H9 (cell line): ENCODE measurements around the gene GAB3. TPM values are rescaled to one million over a fixed set of nuclear protein-coding genes. Genes with fewer than 3 reads are reported as not detected.

Experiments
- DNase-seq: peaks from one replicate; pipeline ENCODE4 v3.0.0-alpha.2; 2017
- H2AFZ ChIP-seq: one replicate; pipeline ENCODE4 v1.6.1; 2013; ENCODE audit warnings: mild to moderate bottlenecking, low read length, control low read depth, moderate library complexity
- H2AK5ac ChIP-seq: 2 replicates; pipeline ENCODE4 v1.6.1; 2013; ENCODE audit warnings: low read length, control low read depth, mixed read lengths; ENCODE audit not compliant: insufficient read length
- H2BK120ac ChIP-seq: one replicate; pipeline ENCODE4 v1.6.1; 2013; ENCODE audit warnings: low read depth, mild to moderate bottlenecking, low read length, control low read depth, inconsistent platforms; ENCODE audit not compliant: poor library complexity, severe bottlenecking
- H2BK12ac ChIP-seq: 2 replicates; pipeline ENCODE4 v1.6.1; 2013; ENCODE audit warnings: low read length, control low read depth, mixed read lengths, low read depth; ENCODE audit not compliant: insufficient read length
- H2BK15ac ChIP-seq: 2 replicates; pipeline ENCODE4 v1.6.1; 2013; ENCODE audit warnings: low read depth, low read length, control low read depth
- H2BK20ac ChIP-seq: one replicate; pipeline ENCODE4 v1.6.1; 2013; ENCODE audit warnings: low read depth, mild to moderate bottlenecking, low read length, control low read depth, inconsistent platforms; ENCODE audit not compliant: poor library complexity, severe bottlenecking
- H2BK5ac ChIP-seq: 2 replicates; pipeline ENCODE4 v1.6.1; 2013; ENCODE audit warnings: low read length, control low read depth, mixed read lengths; ENCODE audit not compliant: insufficient read length
- H3K14ac ChIP-seq: 2 replicates; pipeline ENCODE4 v1.6.1; 2013; ENCODE audit warnings: low read length, control low read depth; ENCODE audit not compliant: insufficient read depth
- H3K18ac ChIP-seq: 2 replicates; pipeline ENCODE4 v1.6.1; 2013; ENCODE audit warnings: low read depth, mild to moderate bottlenecking, mixed read lengths, low read length, control low read depth; ENCODE audit not compliant: insufficient read length
- H3K23ac ChIP-seq: 2 replicates; pipeline ENCODE4 v1.6.1; 2013; ENCODE audit warnings: low read length, control low read depth, mixed read lengths, low read depth; ENCODE audit not compliant: insufficient read length
- H3K23me2 ChIP-seq: 2 replicates; pipeline ENCODE4 v1.6.1; 2013; ENCODE audit warnings: low read depth, mild to moderate bottlenecking, mixed read lengths, low read length, control low read depth; ENCODE audit not compliant: insufficient read length, poor library complexity, severe bottlenecking
- H3K27ac ChIP-seq: 2 replicates; pipeline ENCODE4 v1.5.1; 2013; ENCODE audit warnings: low read length, control low read depth, mixed read lengths, low read depth; ENCODE audit not compliant: insufficient read length
- H3K27me3 ChIP-seq: 2 replicates; pipeline ENCODE4 v1.6.1; 2013; ENCODE audit warnings: low read length, control low read depth, inconsistent platforms; ENCODE audit not compliant: insufficient read depth
- H3K4ac ChIP-seq: 2 replicates; pipeline ENCODE4 v1.6.1; 2013; ENCODE audit warnings: low read depth, mild to moderate bottlenecking, control low read depth, inconsistent platforms, low read length, moderate library complexity
- H3K4me1 ChIP-seq: 2 replicates; pipeline ENCODE4 v1.6.1; 2013; ENCODE audit warnings: low read length, control low read depth, inconsistent platforms; ENCODE audit not compliant: insufficient read depth
- H3K4me2 ChIP-seq: 2 replicates; pipeline ENCODE4 v1.6.1; 2013; ENCODE audit warnings: low read length, control low read depth, mixed read lengths; ENCODE audit not compliant: insufficient read length, insufficient read depth
- H3K56ac ChIP-seq: 2 replicates; pipeline ENCODE4 v1.6.1; 2013; ENCODE audit warnings: low read depth, mild to moderate bottlenecking, mixed read lengths, low read length, control low read depth; ENCODE audit not compliant: insufficient read length
- H3K79me1 ChIP-seq: 2 replicates; pipeline ENCODE4 v1.6.1; 2013; ENCODE audit warnings: low read depth, mild to moderate bottlenecking, moderate library complexity, low read length, control low read depth, inconsistent platforms; ENCODE audit not compliant: insufficient read depth, poor library complexity, severe bottlenecking
- H3K79me2 ChIP-seq: 2 replicates; pipeline ENCODE4 v1.6.1; 2013; ENCODE audit warnings: low read length, control low read depth, inconsistent platforms; ENCODE audit not compliant: insufficient read depth
- H3K9ac ChIP-seq: 2 replicates; pipeline ENCODE4 v1.6.1; 2013; ENCODE audit warnings: low read length, control low read depth, mixed read lengths; ENCODE audit not compliant: insufficient read length; ENCODE audit errors: extremely low read depth
- H3K9me3 ChIP-seq: one replicate; pipeline ENCODE4 v1.6.1; 2013; ENCODE audit warnings: low read depth, low read length, inconsistent platforms; ENCODE audit not compliant: control insufficient read depth
- H3T11ph ChIP-seq: one replicate; pipeline ENCODE4 v1.6.1; 2013; ENCODE audit warnings: mild to moderate bottlenecking, low read length, control low read depth, inconsistent platforms
- H4K20me1 ChIP-seq: one replicate; pipeline ENCODE4 v1.6.1; 2013; ENCODE audit not compliant: control insufficient read depth, insufficient read length, insufficient read depth
- H4K5ac ChIP-seq: 2 replicates; pipeline ENCODE4 v1.6.1; 2013; ENCODE audit warnings: low read depth, mild to moderate bottlenecking, mixed read lengths, low read length, control low read depth; ENCODE audit not compliant: insufficient read length
- H4K8ac ChIP-seq: replicated peaks from 2 replicates; pipeline ENCODE4 v1.6.1; 2013; ENCODE audit warnings: low read length, control low read depth, mixed read lengths, low read depth; ENCODE audit not compliant: insufficient read length
- H4K91ac ChIP-seq: 2 replicates; pipeline ENCODE4 v1.6.1; 2013; ENCODE audit warnings: low read depth, mild to moderate bottlenecking, moderate library complexity, mixed read lengths, low read length, control low read depth; ENCODE audit not compliant: insufficient read length
- H3K27ac Mint-ChIP-seq, 3 experiments: 2 replicates in 2 of 3; 3 replicates in 1 of 3; pipeline ENCODE4 v1.8.0; 2020 to 2021; ENCODE audit warnings: mixed read lengths in 3 of 3, mild to moderate bottlenecking in 1 of 3, moderate library complexity in 1 of 3
- H3K27me3 Mint-ChIP-seq: 2 replicates; pipeline ENCODE4 v1.8.0; 2021; ENCODE audit warnings: low read depth, mild to moderate bottlenecking, moderate library complexity, mixed read lengths
- H3K36me3 Mint-ChIP-seq, 3 experiments: 2 replicates in 2 of 3; 3 replicates in 1 of 3; pipeline ENCODE4 v1.8.0; 2020 to 2021; ENCODE audit warnings: low read depth in 3 of 3, mixed read lengths in 3 of 3; ENCODE audit not compliant: insufficient read depth in 1 of 3
- H3K4me1 Mint-ChIP-seq, 2 experiments: 2 replicates each; pipeline ENCODE4 v1.8.0; 2020; ENCODE audit warnings: mixed read lengths in 2 of 2
- H3K4me3 Mint-ChIP-seq, 2 experiments: 2 replicates in 1 of 2; 3 replicates in 1 of 2; pipeline ENCODE4 v1.8.0; 2020 to 2021; ENCODE audit warnings: mild to moderate bottlenecking in 2 of 2, mixed read lengths in 2 of 2, moderate library complexity in 1 of 2
- H3K9me3 Mint-ChIP-seq, 2 experiments: 2 replicates in 1 of 2; 3 replicates in 1 of 2; pipeline ENCODE4 v1.8.0; 2020; ENCODE audit warnings: mild to moderate bottlenecking in 2 of 2, mixed read lengths in 2 of 2, moderate library complexity in 1 of 2
- CTCF ChIP-seq: fragments of 200-600 bp; sonication (generic); conservative IDR thresholded peaks from 3 replicates; pipeline ENCODE4 v1.8.0; 2021; ENCODE audit warnings: antibody characterized with exemption, mild to moderate bottlenecking
- WGBS: extraction: QIAGEN DNeasy Blood & Tissue Kit; methylation state at CpG from one replicate; pipeline ENCODE4 v1.1.7; 2013; ENCODE audit warnings: missing lambda C conversion rate, low lambda C conversion rate, mixed read lengths; ENCODE audit not compliant: insufficient read length; ENCODE audit errors: extremely low coverage; 5-methylcytosine and 5-hydroxymethylcytosine counted together
- total RNA-seq: library from RNA; stranded (reverse); gene quantifications from 2 replicates; pipeline ENCODE4 v1.2.1, GENCODE V29; 2021

GAB3 gene
- total RNA-seq, 1 experiment from 2014 or later: 0.46 TPM

DNA sequence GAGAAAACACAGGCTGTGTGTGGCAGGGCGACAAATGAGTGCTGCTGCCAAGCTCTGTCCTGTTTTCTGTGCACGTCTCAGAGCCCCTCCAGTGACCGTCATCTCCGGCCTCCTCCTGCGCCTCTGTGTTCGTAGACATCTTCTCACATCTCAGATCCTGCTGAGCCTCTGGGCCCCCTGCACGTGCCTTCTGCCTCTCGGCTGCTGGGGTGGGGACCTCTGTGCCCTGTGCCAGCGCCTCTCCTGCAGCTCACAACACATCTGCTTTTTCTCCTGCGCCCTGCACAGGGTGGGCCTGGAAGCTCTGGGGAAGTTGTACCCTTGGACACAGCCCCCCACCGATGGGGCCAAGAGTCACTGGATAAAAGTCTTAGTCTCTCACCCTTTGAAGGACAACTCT is 95.1 kb downstream of the GAB3 start:
- Histone ChIP-seq H3K79me2 (no peaks in the 10 kb centered on the region), H3T11ph (no peak overlapping the region), H2AK5ac (no peak overlapping the region), H4K5ac (no peak overlapping the region), H3K27ac (no peak overlapping the region), H3K9ac (no peak overlapping the region), H4K8ac (no peak overlapping the region), H4K20me1 (no peaks in the 10 kb centered on the region), H3K56ac (no peak overlapping the region), H2BK15ac (no peak overlapping the region), H4K91ac (no peak overlapping the region), H3K4me1 (no peaks in the 10 kb centered on the region), H3K18ac (no peak overlapping the region), H3K4me2 (no peak overlapping the region), H3K79me1 (no peaks in the 10 kb centered on the region), H3K14ac (no peak overlapping the region), H2BK120ac (no peak overlapping the region), H3K23me2 (no peaks in the 10 kb centered on the region), H3K27me3 (no peaks in the 10 kb centered on the region), H2BK12ac (no peak overlapping the region), H3K9me3 (peaks cover 29% of the 10 kb centered on the region), H3K23ac (no peak overlapping the region), H2AFZ (no peak overlapping the region), H2BK20ac (no peak overlapping the region), H2BK5ac (no peak overlapping the region), H3K4ac (no peak overlapping the region)
- DNase-seq: no peak
- WGBS: no CpG with 5 or more reads among the region's 11 CpGs
- peaks cover 5% of the 10 kb centered on the region for H3K27me3 Mint-ChIP-seq
- peaks cover 0 to 3% (median 0%) of the 10 kb centered on the region in 3 experiments; a peak in 2 of 7 replicates for H3K36me3 Mint-ChIP-seq
- H3K9me3 Mint-ChIP-seq: peaks cover 60 to 68% of the 10 kb centered on the region in 2 experiments
- no peak for TF ChIP-seq CTCF
- H3K27ac Mint-ChIP-seq: no peak overlapping the region
- no peaks in the 10 kb centered on the region for H3K4me1 Mint-ChIP-seq
- no peak overlapping the region for H3K4me3 Mint-ChIP-seq
